Dedifferentiated amniotic fluid mesenchymal stem cell (primary cell): ENCODE data around the gene FNBP1L.
"Not testable (repeated sequence)": the region's sequence is repeated elsewhere in the genome, so short reads cannot be mapped to it uniquely, and the experiment has no call there.

Source experiments
- DNase-seq: peaks from one replicate; pipeline ENCODE4 v3.0.0-alpha.2; 2016; ENCODE audit errors: extremely low spot score

Gene FNBP1L

DNA sequence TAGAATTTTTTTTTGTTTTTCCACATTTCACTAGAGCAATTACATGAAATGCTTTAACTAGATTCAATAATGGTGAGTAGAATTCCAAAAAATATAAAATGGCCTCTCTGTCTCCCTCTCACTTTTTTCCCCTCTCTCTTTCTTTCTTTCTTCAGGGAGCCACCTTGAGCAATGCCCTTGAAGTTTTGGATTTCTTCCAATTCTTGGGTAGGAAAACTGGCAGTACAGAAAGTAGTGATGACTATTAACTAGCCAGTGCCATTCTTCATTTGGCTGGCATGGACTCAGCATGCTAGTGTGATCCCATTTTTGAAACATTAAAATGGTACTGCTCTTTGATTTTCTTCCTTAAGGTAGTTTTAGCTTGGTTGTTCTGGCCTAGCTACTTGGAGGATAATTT lies 4.5 kb upstream of the FNBP1L start:
- DNase-seq: no peak

- DNase-seq: no peak
These were observed 974 bp upstream of the FNBP1L start for GRCh38 chr1:93446837-93447451.

- DNase-seq: no peak
These were observed 519 bp downstream of the FNBP1L start for GRCh38 chr1:93448292-93448982.

DNA sequence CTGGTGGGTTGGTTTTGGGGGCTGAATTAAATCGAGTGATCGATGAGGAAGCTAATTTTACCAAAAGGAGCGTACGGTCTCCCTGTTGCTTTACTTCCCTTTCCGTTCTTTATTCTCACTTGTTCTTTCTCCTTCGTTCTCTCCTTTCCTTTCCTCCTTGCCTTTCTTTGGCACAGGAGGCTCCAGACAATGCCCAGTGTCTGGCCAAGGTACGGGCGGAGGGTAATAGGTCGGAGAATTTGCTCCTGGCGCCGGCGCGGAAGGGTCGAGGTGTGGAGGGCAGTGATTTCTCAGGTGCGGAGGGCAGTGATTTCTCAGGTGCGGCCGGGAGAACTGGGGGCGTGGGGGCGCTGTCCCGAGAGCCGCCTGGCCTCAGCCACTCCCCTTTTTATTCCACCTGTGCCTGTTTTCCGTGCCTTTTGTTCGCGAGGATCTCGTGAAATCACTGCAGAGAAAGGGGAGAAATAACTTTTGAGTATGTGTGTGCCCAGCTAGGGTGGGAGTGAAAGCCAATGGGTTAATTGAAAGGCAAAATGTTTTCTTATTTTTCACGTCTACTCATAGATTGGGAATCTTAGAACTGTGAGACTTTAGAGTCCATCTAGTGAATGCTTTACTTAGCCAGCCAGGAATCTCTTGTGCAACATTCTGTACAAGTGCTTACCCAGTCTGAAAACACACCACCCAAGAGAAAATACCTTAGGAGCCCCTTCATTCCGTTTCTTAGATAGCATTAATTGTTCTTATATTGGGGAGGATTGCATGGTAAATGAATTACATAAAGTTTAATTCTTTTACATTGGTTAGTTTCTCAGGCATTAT lies 1.3 kb downstream of the FNBP1L start:
- DNase-seq: peak; percentile 41

DNA sequence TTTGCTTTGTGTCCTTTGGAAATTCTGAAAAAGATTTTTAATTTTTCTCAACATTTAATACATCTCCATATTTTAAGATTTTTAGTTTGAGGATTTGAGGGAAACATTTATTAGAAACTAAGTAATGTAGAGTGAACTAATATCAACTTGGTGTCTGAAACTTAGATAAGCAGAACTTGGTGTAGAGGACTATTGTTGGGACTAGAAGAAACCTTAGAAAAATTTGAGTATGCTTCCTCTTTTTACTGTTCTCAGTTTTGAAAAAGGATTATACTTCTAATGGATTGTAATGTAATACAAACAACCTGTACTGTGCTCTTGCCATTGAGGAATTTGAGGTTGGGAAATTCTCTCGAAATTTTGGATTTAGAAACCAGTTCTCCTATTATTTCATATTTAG lies 2.4 kb downstream of the FNBP1L start:
- no peak for DNase-seq

DNA sequence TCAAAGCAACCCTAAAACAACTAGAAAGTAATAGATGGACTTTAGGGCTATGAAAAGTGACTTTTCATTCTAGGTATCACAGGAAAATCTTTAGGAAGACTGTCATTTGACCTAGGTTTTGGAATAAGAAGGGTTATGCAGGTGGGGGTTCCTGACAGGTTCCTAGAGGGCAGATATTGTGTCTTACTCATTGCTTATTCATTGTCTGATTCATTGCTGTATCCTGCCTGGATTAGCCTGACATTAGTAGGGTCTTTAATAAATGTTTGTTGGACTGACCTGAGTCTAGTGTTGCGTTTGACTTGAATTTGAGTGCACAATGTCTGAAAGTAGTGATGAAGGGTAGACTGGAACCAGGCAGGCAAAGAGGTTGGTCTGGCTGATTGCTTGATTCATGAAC lies 6.0 kb downstream of the FNBP1L start:
- no peak for DNase-seq

- DNase-seq: no peak
These were observed 11.2 kb downstream of the FNBP1L start for GRCh38 chr1:93459126-93459525.

DNA sequence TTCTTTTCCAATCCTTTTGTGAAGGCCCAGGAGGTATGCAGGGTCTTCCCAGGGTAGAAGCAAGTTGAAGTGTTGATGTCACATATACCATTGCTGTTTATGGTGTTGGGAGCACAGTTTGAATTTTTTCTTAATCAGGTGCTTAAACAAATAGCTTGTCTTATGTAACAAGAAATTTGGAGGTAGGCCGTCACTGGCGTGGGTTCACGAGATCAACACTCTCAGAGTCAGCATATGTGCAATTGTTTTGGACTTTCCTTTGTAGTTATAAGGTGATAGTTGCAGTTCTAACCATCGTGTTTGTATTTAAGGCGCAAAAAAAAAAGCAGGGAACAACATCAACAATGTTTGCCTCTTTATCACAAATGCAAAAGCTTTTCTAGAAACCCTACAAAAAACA lies 13.3 kb downstream of the FNBP1L start:
- DNase-seq: no peak

DNA sequence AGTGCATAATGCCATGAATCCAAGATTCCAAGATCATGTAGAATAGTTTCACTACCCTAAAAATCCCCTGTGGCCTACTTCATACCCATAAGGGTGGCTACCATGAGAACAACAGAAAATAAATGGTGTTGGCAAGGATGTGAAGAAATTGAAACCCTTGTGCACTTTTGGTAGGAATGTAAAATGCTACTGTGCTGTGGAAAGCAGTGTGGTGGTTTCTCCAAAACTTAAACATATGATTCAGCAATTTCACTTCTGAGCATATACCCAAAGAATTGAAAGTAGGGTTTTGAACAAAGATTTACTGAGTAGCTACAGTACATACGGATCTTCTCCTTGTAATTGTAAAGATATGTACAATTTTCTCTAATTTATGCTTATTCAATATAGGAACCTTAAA lies 16.0 kb downstream of the FNBP1L start:
- no peak for DNase-seq

DNA sequence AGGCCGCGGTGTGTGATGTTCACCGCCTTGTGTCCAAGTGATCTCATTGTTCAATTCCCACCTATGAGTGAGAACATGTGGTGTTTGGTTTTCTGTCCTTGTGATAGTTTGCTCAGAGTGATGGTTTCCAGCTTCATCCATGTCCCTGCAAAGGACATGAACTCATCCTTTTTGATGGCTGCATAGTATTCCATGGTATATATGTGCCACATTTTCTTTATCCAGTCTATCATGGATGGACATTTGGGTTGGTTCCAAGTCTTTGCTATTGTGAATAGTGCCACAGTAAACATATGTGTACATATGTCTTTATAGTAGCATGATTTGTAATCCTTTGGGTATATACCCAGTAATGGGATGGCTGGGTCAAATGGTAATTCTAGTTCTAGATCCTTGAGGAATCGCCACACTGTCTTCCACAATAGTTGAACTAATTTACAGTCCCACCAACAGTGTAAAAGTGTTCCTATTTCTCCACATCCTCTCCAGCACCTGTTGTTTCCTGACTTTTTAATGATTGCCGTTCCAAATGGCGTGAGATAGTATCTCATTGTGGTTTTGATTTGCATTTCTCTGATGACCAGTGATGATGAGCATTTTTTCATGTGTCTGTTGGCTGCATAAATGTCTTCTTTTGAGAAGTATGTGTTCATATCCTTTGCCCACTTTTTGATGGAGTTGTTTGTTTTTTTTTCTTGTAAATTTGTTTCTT lies 17.6 kb downstream of the FNBP1L start:
- DNase-seq: not testable (repeated sequence)

- DNase-seq: no peak
These were observed 19.7 kb downstream of the FNBP1L start for GRCh38 chr1:93467606-93468005.

GRCh38 chr1:93468662-93469061 lies 20.7 kb downstream of the FNBP1L start:
- DNase-seq: no peak

DNA sequence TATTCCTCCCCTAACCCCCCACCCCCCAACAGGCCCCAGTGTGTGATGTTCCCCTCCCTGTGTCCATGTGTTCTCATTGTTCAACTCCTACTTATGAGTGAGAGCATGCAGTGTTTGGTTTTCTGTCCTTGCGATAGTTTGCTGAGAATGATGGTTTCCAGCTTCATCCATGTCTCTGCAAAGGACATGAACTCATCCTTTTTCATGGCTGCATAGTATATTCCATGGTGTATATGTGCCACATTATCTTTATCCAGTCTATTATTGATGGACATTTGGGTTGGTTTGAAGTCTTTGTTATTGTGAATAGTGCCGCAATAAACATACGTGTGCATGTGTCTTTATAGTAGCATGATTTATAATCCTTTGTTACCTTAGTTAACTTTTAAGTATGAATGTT lies 21.3 kb downstream of the FNBP1L start:
- not testable (repeated sequence) for DNase-seq

GRCh38 chr1:93471284-93471683 lies 23.4 kb downstream of the FNBP1L start:
- no peak for DNase-seq

- DNase-seq: peak; percentile 68
These were observed 24.0 kb downstream of the FNBP1L start for GRCh38 chr1:93471911-93472310.

GRCh38 chr1:93474321-93474720 lies 26.4 kb downstream of the FNBP1L start:
- no peak for DNase-seq

DNA sequence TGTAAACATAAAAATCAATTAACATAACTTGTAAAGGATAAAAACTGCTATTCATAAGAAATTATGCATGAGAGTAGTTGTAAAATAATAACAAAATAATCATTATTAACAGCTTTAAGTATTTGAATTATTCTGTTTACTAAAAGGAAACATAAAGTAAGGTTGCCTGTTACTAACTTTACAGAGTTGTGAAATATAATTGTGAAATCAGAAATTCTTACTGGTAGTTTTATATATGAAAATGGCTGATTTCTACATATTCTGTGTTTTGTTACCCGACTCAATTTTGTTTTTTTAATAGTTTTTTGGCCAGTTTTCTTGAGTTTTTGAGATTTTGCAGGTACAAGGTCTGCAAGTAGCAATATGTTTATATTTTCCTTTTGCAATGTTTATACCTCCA lies 27.8 kb downstream of the FNBP1L start:
- no peak for DNase-seq

- DNase-seq: not testable (repeated sequence)
These were observed 31.3 kb downstream of the FNBP1L start for GRCh38 chr1:93479133-93479745.

GRCh38 chr1:93481899-93482298 lies 34.0 kb downstream of the FNBP1L start:
- not testable (repeated sequence) for DNase-seq

DNA sequence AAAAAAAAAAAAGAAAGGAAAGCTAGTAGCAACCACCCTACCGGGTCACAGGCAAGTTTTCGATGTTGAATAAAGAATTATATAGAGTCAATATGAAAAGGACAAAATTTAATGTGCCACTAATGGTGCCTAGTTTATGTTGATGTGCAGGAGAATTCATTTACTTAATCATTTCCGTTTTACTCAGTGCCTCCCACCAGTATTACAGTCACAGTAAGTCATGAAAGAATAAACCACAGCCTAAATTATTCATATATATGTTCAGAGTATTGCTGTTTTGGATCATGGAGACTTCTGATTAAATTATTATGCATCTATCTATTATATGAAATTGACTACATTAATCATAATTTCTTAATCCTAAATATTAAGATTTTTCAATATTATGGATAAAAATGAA lies 35.3 kb downstream of the FNBP1L start:
- DNase-seq: no peak

DNA sequence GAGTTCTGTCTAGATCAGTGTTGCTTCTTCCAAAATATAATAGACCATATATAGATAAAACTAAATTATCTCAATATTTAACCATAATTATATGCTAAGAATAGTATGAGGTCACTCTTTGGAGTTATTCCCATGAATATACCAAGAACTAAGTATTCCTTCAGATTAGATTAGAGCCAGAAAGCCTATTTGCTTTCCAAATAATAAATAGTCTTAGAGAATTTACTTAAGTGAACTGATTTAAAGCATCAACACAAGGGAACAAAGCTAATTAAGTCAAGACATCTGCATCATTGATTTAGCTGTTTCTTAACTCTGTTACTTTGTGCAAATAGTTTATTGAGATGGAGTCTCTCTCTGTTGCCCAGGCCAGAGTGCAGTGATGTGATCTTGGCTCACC lies 35.7 kb downstream of the FNBP1L start:
- no peak for DNase-seq

GRCh38 chr1:93488207-93488606 lies 40.3 kb downstream of the FNBP1L start:
- no peak for DNase-seq
